CD4-positive, alpha-beta T cell treated with Interleukin-15 for 4 hours (primary cell): ENCODE measurements around the gene CCNY.

Source experiments
- DNase-seq: peaks from one replicate; pipeline ENCODE4 v3.0.0-alpha.2; 2020; ENCODE audit warnings: low spot score

Gene CCNY

DNA sequence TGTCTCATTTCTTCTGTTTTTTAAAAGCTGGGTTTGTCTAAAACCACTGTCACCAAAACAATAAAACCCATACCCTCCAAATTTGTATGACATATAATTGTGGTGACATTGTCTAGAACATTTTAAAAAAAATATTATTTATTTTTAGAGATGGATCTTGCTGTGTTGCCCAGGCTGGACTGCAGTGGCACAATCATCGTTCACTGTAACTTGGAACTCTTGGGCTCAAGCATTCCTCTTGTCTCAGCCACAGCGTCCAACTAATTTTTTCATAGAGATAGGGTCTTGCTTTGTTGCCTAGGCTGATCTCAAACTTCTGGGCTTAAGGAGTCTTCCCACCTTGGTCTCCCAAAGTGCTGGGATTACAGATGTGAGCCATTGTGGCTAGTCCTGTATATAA, 116.5 kb downstream of the CCNY start:
- no peak for DNase-seq

- no peak for DNase-seq
Measured at GRCh38 chr10:35453855-35454532, 117.7 kb downstream of the CCNY start.

- DNase-seq, result no peak
Measured at GRCh38 chr10:35456153-35456720, 119.9 kb downstream of the CCNY start.

DNA sequence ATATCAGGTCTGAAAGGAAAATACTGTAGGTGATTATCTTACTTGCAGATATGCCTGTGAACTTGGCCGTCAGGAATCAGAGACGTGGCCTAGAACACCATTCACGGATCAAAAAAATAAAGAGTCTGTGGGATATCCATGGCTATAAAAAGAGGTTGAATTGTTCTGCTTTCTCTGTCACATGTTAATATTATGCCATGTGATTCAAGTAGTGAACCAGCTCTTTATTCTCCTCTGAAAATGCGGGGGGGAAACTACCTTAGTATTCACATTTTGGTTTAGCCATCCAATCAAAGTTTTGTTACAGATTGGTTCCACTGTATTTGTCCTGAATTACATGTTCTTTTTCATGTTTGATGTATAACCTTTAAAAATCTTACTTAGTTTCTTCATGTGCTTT, 120.5 kb downstream of the CCNY start:
- DNase-seq, result no peak

GRCh38 chr10:35458500-35459448, 122.5 kb downstream of the CCNY start:
- DNase-seq, result no peak

DNA sequence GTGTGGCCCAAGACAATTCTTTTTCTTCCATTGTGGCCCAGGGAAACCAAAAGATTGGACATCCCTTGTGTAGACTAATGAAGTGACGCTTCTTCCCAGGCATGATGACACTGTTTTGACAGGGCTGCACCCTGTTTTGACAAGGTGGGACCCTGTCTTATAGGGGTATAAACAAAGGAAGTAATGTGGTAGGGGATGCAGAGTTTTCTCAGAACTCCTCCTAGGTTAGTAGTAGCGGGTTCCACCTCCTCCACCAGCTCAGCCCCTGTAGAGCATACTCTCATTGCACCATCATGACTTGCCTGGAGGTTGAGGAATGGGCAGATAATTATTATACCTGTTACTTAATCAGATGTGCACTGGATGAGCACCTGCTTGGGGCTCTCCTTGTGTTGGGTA, 123.1 kb downstream of the CCNY start:
- DNase-seq, result peak; percentile 31

GRCh38 chr10:35460852-35461460, 124.6 kb downstream of the CCNY start:
- no peak for DNase-seq

GRCh38 chr10:35462491-35462934, 126.2 kb downstream of the CCNY start:
- DNase-seq, result no peak

DNA sequence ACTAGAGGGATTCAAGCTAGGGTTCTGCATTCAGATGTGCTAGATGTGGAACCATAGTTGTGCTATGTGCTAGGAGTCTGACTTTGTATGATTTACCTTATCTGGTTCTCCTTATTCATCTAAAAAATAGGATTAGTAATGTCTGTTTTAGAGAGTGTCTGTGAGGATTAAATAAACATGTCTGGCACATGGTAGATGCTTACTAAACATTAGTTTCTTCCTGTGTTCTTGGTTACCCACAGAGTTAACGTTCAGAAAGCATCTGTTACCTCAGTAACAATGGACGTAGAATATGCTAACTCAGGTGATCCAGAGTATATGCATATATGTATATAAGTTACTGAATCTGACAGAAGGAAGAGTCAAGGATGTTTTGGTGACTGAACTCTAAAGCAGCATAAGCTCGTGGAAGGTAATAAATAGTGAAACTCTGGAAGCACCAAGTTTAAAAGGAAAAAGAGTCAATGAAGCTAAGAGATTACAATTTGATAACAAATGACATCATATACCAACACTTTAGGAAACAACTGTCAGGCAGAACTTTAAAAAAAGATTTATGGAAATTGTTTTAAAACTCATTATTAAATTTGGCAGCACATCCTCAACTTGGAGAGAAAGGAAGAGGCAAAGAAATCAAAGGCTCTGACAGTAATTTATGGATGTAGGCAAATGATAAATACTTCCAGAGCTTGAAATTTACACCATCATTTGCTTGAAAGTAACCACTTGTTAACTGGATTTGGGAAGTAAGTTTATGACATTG, 127.0 kb downstream of the CCNY start:
- DNase-seq, result no peak

DNA sequence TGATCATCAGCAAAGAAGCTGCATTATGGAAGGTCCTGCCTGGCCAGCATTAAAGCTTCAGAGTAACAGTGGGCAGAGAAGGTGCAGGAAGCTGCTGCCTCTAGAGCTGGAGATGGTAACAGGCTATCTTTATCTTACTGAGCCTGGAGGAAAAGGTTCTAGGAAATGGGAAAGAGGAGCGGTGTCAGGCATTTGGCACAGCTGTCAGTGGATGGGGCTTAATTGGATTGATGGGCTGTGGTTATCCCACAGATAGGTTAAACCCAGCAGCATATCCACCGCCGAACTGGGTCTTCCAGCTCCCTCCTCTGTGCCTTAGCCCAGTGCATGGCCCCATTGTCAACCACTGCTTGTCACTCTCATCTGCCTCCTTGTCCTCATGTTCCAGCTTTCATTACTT, 127.6 kb downstream of the CCNY start:
- no peak for DNase-seq

DNA sequence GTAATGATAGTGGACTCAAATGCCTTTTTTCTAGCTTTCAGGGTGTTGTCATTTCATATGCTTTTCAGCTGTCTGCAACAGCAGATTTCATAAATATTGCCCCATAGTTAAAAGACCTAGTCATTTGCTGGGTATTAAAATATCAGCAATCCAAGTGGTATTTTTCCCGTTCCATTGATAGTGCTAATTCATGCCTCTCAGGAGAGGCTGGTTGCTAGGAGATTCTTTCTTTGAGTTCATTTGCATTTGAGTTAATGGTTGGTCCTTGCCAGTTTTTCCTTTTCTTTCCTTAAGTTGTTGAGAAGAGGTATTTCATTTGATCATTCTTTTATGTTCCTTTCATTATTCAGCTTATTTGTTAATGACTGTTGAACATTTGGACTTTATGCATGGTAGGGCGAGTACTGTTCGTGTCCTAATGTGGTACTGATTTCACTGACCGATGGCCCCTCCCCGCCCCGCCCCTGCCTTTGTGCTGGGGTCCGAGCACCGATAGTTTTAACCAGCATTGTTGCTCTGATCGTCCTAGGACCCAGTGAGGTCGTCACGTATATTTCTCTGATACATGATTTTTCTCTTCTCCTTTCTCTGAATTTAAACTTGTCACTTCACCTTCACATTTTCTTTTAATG, 128.6 kb downstream of the CCNY start:
- no peak for DNase-seq

- no peak for DNase-seq
Measured at GRCh38 chr10:35465673-35466072, 129.4 kb downstream of the CCNY start.

DNA sequence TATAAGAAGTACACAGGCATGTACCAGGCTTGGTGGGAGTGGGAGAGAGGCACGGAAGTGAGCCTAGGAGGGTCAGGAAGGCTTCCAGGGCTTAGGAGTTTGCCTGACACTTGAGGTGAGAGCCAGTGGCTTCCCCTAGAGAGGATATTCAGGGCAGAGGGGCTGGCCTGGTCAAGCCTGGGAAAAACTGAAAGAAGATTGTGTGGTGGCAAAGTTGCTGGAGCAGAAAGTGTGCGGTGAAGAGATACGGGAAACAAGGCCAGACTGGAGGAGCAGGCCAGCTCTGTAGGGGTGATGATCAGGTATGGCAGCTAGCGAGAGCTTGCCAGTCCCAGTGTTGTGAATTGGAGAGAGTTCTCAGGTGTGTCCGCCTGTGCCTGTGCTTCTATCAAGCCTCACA, 129.9 kb downstream of the CCNY start:
- no peak for DNase-seq

DNA sequence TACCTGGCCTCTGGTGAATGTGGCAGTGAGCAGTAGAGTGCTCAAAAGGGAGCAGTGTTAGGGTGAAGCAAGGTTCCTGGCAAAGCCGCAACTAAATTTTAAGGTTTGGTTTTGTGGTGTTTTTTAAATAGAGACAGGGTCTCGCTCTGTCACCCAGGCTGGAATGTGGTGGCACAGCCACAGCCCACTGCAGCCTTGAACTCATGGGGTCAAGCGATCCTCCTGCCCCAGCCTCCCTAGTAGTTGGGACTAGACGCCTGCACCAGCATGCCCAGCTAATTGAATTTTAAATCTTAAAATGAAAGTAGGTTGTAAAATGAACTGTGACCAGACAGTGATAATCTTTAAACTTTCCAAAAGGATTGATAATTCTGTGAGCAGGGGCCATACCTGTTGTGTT, 130.4 kb downstream of the CCNY start:
- no peak for DNase-seq

DNA sequence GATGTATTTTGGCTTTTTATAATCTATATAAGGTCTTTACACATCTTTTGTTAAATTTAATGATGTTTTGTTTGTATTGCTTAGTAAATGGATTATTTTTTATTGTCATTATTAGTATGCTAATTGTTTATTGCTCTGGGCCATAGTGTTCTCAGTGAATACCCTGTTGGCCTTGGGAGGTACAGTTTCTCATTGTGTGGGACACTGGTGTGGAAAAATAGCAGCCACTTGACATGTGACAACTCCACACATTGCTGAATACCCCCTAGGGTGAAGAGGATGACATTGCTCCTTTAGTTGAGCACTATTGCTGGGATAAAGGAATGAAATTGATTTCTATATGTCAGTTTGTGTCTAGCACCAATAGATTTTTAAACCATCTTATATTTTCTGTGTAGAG, 130.9 kb downstream of the CCNY start:
- no peak for DNase-seq

- DNase-seq, result no peak
Measured at GRCh38 chr10:35470248-35470924, 134.1 kb downstream of the CCNY start.

DNA sequence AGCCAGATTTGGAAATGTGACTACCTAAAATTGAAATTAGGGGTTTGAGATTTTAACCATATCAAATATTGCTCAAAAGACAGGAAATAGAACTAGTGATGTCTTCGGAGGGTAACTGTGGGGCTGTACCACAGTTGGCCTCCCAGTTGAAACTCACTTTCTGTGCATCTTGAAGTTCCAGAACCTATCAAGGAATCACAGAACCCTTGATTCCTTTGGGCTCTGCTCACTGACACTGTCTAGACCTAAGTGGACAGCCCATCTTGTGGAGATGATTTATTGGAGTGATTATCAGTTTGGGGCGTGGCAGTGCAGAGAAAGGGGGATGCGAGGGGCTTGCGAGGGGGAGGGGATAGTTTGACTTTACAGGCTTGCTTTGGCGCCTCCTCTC, 134.6 kb downstream of the CCNY start:
- DNase-seq, result no peak

DNA sequence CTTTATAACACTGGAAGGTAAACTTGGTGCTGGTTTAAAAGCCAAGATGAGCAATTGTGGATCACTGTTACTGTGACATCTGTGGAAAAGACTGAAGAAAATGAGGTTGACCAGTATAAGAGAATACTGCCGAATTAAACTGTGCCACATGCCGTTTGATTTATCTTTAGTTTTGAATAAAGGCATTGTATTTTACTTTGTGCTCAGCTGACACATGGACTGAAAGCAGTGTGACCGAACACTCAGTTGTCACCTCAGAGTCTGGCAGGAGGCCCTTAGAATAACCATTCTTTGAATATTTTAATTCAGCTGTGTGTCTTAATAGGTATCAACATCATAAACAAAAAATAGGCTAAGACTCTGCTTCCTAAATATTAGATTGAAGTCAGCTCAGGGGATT, 135.1 kb downstream of the CCNY start:
- DNase-seq, result no peak

DNA sequence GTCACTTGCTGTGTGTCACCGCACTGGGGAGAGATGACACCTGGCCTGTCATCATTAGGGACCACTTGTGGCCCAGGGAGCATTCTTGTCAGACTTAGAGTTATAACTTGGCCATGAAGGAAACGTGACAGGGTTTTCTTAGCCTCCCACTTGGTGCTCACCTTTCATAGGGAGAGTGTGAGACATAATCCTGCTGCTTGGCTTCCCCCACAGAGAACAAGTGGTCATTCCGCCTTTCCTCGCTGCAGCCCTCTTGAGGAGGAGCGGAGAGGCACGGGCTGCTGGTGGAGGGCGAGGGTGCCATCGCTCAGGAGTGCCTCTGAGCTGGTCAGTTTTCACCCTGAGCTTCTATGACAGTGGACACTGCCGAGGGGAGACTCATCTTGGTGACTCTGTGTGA, 143.8 kb downstream of the CCNY start:
- DNase-seq, result no peak

DNA sequence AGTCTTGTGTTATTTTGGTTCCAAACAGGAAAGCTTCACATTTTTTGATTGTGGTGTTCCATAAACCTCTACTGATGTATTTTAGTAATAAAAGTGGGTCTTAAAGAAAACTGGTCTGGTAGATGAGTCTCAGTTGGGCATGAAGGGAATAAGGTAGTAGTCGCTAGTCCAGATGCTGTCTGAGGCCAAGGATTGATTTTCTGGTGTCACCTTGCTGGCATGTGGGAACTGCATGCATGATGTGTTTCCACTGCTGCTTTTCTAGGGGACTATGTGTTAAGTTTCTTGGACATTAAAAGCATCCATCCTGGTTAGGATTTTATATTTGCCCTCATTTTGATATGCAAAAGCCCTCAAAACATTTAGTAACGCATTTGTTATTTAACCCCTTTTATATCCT, 145.1 kb downstream of the CCNY start:
- no peak for DNase-seq
